Measurements from ENCODE around the gene MYO18B.

DNA sequence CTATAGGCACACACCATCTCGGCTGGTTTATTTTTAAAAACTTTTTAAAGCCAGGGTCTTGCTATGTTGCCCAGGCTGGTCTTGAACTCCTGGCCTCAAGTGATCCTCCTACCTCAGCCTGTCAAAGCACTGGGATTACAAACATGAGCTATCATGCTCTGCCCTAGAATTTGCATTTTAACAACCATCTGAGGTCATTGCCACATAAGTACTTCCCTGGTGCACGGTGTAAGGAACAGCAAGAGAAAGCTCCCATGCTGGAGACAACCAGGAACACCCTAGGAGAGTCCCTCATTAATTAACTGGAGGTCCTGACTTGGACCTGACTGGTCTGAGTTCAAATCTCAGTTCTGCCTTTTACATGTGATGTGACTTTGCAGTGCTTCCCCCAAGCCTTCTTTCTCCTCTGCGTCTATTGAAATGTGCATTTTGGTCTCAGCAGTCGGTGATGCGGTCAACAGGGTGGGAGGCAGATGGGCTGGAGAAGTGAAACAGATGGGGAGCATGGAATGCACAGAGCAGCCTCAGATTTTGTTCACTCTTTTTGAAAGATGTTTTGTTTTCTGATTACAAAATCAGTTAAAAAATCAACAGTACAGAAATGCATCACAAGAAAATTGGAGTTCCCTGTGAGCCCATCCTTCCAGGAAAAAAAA lies 146.5 kb downstream of the MYO18B start:
- TF ChIP-seq FOS (IDR thresholded peaks at IDR 0.05; ENCODE audit: low read depth, low read length) (no peak), SMC3 (IDR thresholded peaks at IDR 0.05; ENCODE audit: low read depth, low read length) (no peak)
